Measurements from ENCODE around the gene ABCD3. TPM values are rescaled to one million over a fixed set of nuclear protein-coding genes. Genes with fewer than 3 reads are reported as not detected.
A peak's percentile ranks its signal among the peaks of the same experiment; 100 is the strongest.

The ABCD3 gene
- total RNA-seq, 1 experiment from 2014 or later = 48.8 TPM

GRCh38 chr1:94541246-94542087, 123.3 kb downstream of the ABCD3 start, which contains the start of gene F3 (continued):
- TF ChIP-seq CTCF (IDR thresholded peaks at IDR 0.05 in 2 of 3, conservative IDR thresholded peaks at IDR 0.05 in 1 of 3; ENCODE audit: borderline replicate concordance in 1 of 3, insufficient read depth in 1 of 3, low read depth in 2 of 3, low read length in 2 of 3) (no peak), SP1 (IDR thresholded peaks at IDR 0.05; ENCODE audit: low read depth) (peak; percentile 59)

- Histone ChIP-seq H3K9me2 (ENCODE audit: insufficient read depth) (no peaks in the 10 kb centered on the region), H3K4me2 (ENCODE audit: low read length) (peak overlapping the region; percentile 95), H3K27ac (ENCODE audit: low read depth, low read length) (peak overlapping the region; percentile 52), H2AFZ (ENCODE audit: low read depth, low read length, poor library complexity, severe bottlenecking) (no peak overlapping the region), H3K4me1 (ENCODE audit: control insufficient read depth in 1 of 2, insufficient read depth in 2 of 2, low read length in 2 of 2) (peaks cover 13 to 59% of the 10 kb centered on the region in 2 experiments; a peak in 3 of 4 replicates), H3K27me3 (ENCODE audit: insufficient read depth, low read length) (no peaks in the 10 kb centered on the region), H3K79me2 (ENCODE audit: insufficient read depth, low read length) (peaks cover 42% of the 10 kb centered on the region), H3K36me3 (ENCODE audit: control insufficient read depth in 1 of 2, insufficient read depth in 2 of 2, low read length in 2 of 2) (peaks cover 2 to 31% of the 10 kb centered on the region in 2 experiments; a peak in 1 of 4 replicates), H3K4me3 (replicated peaks in 1 of 2; ENCODE audit: low read depth in 1 of 2, low read length in 2 of 2) (peak overlapping the region; percentile 76), H4K20me1 (ENCODE audit: insufficient read depth) (no peaks in the 10 kb centered on the region), H3K9ac (ENCODE audit: low read length) (peak overlapping the region; percentile 83), H3K9me3 (ENCODE audit: control insufficient read depth in 1 of 2, insufficient read depth in 1 of 2, low read depth in 1 of 2, low read length in 2 of 2) (no peaks in the 10 kb centered on the region)
- RAD21 ChIA-PET (ENCODE audit: low non-redundant PET in 1 of 2, low total read pairs in 2 of 2, uncharacterized antibody in 2 of 2, unreplicated experiment in 2 of 2) = interaction anchor here (0.6 to 1.8 kb wide), 2 partner anchors 63 to 438 kb away, joined by 3 to 4 read pairs; no protein-coding TSS in a partner anchor
- POLR2A ChIA-PET = interaction anchor here (1.4 kb wide), 1 partner anchor 66 kb away, joined by 3 read pairs; no protein-coding TSS in a partner anchor
- intact Hi-C loops (cut with micrococcal nuclease) = loop anchor here (5.0 kb wide), 2 partner anchors 55 to 260 kb away; no protein-coding TSS in a partner anchor
- DNase-seq (ENCODE audit: low read depth, low spot score) (no peak), ATAC-seq (peak; percentile 26)
- BruUV-seq (replicated peaks) = TSS peak; percentile 81
- CTCF ChIA-PET = interaction anchor here (1.0 to 1.2 kb wide), 2 partner anchors 27 to 312 kb away, joined by 3 to 4 read pairs; no protein-coding TSS in a partner anchor
- TF ChIP-seq RAD21 (IDR thresholded peaks at IDR 0.05; ENCODE audit: low read depth) (0 out of 2 replicates have a peak, but pooled peaks have one; percentile 29), YY1 (IDR thresholded peaks at IDR 0.05; ENCODE audit: extremely low read depth, insufficient replicate concordance, low read depth, low read length) (no peak), TCF7L2 (IDR thresholded peaks at IDR 0.05; ENCODE audit: borderline replicate concordance, extremely low read depth, insufficient read depth, insufficient read length) (peak; percentile 5), REST (IDR thresholded peaks at IDR 0.05; ENCODE audit: low read depth) (no peak), FOSL1 (IDR thresholded peaks at IDR 0.05; ENCODE audit: low read depth) (no peak), EGR1 (IDR thresholded peaks at IDR 0.05; ENCODE audit: low read depth) (no peak), ATF3 (IDR thresholded peaks at IDR 0.05) (no peak), MAX (IDR thresholded peaks at IDR 0.05) (peak; percentile 54; the same call in 1 of the 2 replicates), CBX3 (IDR thresholded peaks at IDR 0.05; ENCODE audit: low read depth) (no peak), ZBTB33 (IDR thresholded peaks at IDR 0.05; ENCODE audit: extremely low read depth, insufficient replicate concordance, low read length) (no peak)
Measured at GRCh38 chr1:94542088-94542870, 124.1 kb downstream of the ABCD3 start.
